GM12892 (cell line): ENCODE results near the gene DENND6B.

Experiments
- POLR2A ChIP-seq: IDR thresholded peaks from 2 replicates; pipeline ENCODE4 v1.6.1; 2011; ENCODE audit warnings: low read depth, low read length, control low read depth
- POLR2AphosphoS5 ChIP-seq: IDR thresholded peaks from 2 replicates; pipeline ENCODE4 v1.6.1; 2011; ENCODE audit warnings: low read depth, low read length, control low read depth
- TAF1 ChIP-seq: IDR thresholded peaks from 2 replicates; pipeline ENCODE4 v1.6.1; 2011; ENCODE audit warnings: low read depth, mild to moderate bottlenecking, control low read depth, low read length, borderline replicate concordance

DNA sequence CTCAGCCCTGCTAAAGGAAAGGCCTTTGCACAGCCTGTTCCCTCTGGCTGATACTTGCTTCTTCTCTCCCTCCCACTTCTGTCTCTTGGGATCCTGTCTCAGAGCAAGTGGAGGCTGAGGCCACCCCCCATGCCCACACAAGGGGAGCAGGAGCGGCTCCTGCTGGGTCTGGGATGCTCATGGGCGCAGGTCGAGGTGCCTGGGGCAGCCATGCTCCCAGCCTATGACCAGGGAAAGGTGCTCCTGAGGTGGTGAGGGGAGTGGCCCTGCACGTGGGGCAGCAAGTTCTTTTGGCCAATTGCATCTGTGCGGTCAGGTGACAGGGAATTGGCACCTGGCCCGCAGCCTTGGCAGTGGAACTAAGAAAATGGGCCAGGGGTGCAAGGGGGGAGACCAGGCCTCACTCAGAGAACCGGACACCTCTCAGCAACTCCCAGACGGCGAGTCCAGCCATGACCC, 58.1 kb downstream of the DENND6B start:
- TF ChIP-seq TAF1 = no peak
- TF ChIP-seq POLR2A = no peak
- no peak for TF ChIP-seq POLR2AphosphoS5
